Renal cortical epithelial cell (primary cell): Measurements from ENCODE around the gene AP2B1. TPM values are rescaled to one million over a fixed set of nuclear protein-coding genes. Genes with fewer than 3 reads are reported as not detected.
A peak's percentile ranks its signal among the peaks of the same experiment; 100 is the strongest.

ENCODE experiments used
- DNase-seq: peaks from one replicate; pipeline ENCODE4 v3.0.0-alpha.2; 2011; ENCODE audit warnings: low read depth
- total RNA-seq: library from RNA; depleted of rRNA; stranded (reverse); fragments of >200 nt; gene quantifications from 2 replicates; pipeline ENCODE4 v1.2.3, GENCODE V29; 2014

The AP2B1 gene
- total RNA-seq, 1 donor from 2014 or later, result 233 TPM

DNA sequence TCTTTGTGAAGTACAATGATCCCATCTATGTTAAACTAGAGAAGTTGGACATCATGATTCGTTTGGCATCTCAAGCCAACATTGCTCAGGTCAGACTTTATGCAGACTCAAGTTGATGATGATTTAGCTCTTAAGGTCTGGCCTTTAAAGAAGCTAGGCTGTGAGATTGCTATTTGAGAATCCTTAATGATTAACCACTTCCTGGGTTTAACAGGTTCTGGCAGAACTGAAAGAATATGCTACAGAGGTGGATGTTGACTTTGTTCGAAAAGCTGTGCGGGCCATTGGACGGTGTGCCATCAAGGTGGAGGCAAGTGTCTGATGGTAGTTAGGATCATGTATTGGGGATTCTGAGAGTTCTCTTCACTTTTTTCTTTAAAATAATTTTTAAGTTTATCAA, 40.3 kb downstream of the AP2B1 start:
- peak; percentile 71 for DNase-seq

DNA sequence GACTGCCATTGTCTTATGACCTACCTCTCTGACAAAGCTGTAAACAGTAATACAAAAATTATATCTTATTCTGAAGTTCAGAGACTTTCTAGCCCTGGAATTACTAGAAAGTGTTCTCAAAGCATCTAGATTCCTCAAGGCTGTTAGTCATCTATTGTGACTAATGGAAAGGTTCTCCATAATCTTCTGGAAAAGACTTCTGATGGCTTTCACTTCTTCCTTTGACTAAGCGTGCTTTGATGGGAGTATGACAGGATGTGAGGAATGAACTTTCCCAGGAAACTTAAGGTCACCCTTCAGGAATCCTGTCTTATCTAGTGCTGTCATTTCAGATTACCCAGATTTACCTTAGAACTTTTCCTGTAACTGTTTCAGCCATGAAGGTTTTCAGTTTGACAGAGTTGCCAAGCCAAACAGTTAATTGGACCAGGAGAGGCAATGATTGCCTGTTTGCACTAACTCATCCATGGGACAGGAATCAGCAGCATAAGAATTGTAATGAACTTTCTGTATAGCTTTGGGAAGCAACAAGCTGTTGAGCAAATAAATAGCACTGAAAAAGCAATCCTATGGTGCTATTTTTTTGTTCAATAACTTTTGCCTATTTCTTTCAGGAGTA, 43.5 kb downstream of the AP2B1 start:
- peak; percentile 75 for DNase-seq

GRCh38 chr17:35641032-35641431, 53.9 kb downstream of the AP2B1 start:
- DNase-seq, result no peak

DNA sequence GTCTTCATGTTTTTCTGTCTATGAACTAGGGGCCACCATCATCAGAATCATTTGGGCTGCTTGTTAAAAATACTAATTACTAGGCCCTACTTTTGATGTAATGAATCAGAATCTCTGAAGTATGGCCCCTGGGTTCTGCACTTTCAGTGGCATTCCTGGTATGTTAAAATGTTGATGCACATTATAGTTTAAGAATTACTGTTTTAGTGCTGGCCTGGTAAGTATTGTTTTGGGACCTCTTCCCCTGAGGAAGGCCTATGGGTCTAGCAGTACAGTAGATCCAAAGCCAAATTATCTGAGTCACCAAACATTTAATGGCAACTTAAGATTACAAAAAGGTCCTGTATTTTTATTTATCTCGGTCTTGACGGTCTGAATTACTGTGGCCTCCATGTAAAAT, 58.8 kb downstream of the AP2B1 start:
- DNase-seq, result no peak

DNA sequence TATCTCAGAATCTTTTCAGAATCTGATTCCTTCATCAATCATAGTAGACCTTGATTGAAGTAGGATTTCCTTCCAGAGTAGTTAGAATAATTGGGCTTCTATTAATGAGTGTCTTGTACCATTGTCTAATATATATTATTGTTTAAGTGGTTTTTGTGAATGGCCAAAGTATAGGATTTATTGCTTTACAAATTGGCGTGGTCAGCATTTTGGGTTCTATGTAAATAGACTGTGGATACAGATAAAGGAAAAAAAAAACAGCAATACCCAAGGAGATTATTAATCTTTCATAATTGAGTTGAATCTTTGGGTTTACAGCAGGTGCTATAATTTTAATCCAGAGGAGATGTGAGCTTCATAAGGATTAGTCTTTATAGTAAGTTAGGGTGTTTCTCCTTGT, 64.3 kb downstream of the AP2B1 start:
- DNase-seq, result no peak

- DNase-seq, result no peak
Observed at GRCh38 chr17:35653619-35654361, 66.7 kb downstream of the AP2B1 start.

DNA sequence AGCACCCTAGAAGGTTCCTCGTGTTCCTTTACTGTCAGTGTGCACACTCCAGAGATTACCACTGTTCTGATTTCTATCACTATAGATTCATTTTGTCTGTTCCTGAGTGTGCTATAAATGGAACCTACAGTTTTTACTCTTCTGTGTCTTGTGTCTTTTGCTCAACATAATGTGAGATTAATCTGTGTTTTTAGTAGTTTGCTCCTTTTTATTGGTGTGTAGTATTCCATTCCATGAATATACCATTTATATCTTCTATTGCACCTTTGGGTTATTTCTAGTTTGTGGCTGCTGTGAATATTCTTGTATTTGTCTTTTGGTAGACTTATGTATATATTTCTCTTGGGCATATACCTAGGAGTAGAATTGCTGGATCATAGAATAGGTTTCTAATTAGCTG, 68.2 kb downstream of the AP2B1 start:
- DNase-seq, result no peak

GRCh38 chr17:35660902-35661301, 73.8 kb downstream of the AP2B1 start:
- DNase-seq, result no peak

DNA sequence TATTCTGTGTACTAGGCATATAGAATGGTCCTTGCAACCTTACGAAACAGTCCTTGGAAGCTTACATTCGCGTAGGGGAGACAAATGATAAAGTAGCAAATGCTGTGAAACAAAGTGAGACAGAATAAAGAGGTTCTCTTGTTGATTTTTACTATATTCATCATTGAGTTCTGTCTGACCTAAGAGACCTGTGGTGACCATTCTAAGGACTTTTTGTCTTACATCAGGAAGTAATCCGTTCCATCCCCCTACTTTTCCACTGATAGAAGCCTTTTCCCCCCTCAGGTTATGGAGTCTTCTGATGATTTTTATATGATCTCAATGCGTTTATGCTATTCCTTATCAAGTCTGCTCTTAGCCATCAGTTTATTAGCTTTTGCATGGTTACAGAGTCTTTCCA, 77.6 kb downstream of the AP2B1 start:
- no peak for DNase-seq

- no peak for DNase-seq
Observed at GRCh38 chr17:35665662-35666061, 78.5 kb downstream of the AP2B1 start.

- DNase-seq, result peak; percentile 42
Observed at GRCh38 chr17:35666070-35666469, 78.9 kb downstream of the AP2B1 start.

DNA sequence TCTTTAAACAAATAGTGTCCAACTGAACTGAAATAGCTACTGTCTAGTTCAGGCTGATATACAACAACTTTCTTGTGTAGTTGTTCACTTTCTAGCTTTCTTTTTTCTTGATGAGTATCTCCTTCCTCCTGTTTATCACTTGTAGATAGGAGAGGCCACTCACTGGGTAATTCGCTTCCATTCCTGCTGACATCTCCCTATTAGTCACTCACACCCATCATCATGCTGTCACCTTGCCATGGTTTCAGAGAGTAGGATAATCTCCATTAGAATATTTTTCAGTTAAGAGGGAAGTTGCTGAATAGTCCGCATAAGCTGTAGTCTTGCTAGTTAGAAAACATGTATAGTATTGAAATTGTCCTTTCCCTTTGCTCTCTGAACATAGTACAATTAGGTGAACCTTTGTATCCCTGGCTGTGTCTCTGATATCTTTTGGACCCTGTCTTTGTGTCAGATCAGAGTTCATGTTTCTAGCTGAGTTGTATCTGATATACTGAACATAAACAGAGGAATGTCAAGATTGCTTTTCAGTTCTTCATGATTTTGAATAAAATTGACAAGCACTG, 79.9 kb downstream of the AP2B1 start:
- no peak for DNase-seq

DNA sequence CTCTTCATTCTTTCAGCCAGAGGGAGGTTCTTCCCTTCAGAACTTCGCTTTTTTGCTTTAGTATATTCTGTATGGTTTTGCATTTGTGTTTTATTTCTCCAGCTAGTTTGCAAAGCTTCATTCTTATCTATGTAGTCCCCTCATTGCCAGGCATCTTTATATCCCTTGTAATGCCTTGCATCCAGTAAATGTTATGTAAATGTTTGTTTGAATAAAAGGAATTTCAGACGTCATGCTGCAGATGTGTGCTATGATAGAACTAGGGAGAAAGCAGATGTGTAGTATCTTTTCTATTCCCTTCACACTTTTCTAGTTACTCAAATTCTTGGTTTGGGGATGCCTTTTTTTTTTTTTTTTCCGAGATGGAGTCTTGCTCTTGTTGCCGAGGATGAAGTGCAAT, 81.7 kb downstream of the AP2B1 start:
- DNase-seq, result no peak

DNA sequence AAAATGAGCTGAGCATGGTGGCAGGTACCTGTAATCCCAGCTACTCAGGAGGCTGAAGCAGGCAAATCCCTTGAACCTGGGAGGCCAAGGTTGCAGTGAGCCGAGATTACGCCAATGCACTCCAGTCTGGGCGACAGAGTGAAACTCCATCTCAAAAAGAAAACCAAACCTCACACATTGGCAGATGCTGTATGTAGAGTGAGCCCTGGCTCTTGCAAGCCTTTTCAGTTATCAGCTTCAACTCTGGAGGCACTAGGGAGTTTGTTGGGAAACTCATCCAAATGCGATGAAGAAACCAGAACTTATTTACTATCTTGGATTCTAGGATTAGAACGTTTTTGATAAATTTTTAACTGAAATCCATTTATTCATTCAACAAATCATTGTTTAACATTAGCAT, 87.4 kb downstream of the AP2B1 start:
- DNase-seq, result no peak

- no peak for DNase-seq
Observed at GRCh38 chr17:35676441-35676840, 89.3 kb downstream of the AP2B1 start.

DNA sequence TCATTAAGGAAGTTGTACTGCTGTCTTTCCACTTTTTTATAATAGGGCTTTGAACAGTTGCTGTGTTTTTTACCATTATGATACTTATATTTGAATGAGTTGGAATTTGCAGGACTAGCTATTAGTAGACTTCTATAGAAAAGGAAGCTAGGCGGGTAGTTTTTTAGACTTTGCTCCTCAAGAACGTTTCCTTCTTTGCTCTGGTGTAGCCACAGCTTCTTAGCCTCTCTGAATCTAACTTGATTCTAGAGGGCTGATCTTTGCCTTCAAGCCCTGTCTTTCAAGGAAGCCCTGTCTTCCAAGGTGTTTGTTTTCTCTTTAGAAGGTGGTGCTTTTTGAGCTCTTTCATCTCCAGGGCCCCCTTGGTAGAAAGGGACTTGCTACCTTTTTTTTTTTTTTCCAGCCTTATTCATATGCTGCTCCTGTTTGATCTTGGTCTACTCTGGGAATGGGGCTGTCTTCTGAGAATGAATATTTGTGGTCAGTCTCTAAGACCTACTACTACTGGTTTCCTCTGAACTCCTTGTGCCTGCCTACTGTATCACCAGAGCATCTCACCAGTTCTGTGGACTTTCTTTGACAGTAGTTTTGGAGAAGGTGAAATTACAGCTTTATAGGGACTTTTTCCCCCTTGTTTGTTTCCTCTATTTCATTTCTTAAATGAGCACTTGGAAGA, 92.0 kb downstream of the AP2B1 start:
- no peak for DNase-seq

GRCh38 chr17:35683591-35683990, 96.5 kb downstream of the AP2B1 start:
- no peak for DNase-seq

DNA sequence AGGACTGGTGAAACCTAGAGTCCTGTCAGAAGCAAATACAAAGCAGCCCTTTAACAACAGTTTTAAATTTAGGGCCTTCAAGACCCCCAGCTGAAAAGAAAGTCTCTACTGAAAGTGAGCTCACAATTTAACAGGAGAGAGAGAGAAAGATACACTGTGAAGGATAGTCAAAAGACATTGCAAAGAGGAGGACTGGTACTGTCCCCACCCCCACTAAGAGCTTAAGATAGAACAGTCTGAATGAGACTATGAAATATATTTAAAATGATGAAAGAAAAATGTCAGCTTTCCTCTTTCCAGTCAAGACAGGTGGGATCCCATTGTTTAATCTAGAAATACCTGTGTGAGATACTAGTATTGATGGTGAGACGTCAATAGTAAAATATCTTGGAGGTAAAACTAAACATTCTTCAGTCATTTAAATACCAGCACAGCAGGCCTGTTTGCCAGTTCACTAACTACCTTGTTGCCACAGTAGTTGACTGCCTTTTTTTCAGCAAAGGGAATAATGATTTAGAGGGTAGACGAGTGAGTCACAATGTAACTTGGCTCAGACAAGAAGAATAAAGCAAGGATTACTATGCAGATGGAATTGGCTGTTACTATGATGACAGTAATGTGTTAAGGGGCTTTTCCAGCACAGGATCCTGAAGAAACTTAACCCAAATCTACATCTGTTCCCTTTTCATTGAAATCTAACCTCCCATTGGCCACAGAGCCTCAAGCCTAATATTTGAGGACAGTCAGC, 97.1 kb downstream of the AP2B1 start:
- DNase-seq, result peak; percentile 86

DNA sequence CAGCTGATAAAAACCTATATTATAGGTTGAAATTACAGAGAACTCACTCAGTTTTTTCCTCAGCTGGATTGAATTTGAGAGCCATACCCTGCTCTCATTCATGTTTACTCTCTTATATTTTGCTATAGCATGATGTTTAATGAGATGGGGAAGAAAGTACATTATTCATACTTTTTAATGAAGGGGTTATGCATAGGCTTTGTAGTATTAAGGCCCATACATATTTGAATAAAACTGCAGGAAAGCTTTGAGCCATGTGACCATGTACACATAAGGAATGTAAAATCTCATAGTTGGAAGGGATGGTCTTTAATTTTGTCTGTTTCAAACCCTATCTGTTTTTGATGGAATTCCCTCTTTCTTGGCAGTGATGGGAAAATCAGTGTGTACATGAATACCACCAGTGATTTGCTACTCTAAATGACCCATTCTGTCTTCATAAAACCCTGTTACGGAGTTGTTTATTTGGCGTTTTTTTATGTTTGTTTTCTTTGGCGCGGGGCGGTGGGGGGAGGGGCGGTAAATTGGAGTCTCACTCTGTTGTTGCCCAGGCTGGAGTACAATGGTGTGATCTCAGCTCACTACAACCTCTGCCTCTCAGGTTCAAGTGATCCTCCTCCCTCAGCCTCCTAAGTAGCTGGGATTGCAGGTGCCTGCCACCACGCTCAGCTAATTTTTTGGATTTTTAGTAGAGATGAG, 105.5 kb downstream of the AP2B1 start:
- DNase-seq, result no peak

DNA sequence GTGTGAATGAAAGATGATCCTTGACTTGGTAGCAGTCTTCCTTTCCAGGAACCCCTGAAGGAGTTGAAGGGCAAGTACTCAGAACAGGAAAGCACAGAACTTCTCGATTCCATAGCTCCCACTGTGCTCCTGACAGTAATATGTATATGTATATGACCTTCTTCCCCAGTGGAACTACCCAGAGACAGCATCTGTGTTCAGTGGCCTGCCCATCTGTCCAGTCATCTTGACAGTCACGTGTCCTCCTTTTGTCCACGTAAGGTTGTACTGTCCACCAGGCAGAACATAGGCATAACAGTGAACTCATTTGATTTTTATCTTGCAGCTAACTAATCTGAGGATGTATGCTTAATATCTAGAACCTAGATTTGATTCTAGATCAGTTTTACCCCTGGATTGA, 106.5 kb downstream of the AP2B1 start:
- DNase-seq, result no peak

- DNase-seq, result no peak
Observed at GRCh38 chr17:35694906-35695305, 107.8 kb downstream of the AP2B1 start.

DNA sequence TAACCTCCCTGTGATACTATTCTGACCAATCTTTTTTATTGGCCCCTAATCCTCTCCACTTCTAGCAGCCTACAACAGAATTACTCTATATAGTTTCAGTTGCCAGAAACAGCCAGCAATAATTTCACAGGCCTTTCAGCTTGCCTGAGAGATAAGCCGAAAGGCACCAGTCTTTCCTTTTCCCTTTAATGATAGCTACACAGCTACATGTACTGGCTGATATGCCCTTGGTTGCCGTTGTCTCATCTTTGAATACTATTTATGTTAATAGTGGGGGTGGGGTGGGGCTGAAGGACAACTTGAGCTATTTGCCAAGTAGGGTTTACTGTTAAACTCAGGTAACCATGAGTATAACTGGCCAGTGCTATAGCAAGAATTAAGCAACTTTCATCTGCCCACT, 108.5 kb downstream of the AP2B1 start:
- no peak for DNase-seq
